H9 (cell line): ENCODE measurements around the gene DCC. TPM values are rescaled to one million over a fixed set of nuclear protein-coding genes. Genes with fewer than 3 reads are reported as not detected.

Experiments
- DNase-seq: peaks from one replicate; pipeline ENCODE4 v3.0.0-alpha.2; 2017
- H2AFZ ChIP-seq: one replicate; pipeline ENCODE4 v1.6.1; 2013; ENCODE audit warnings: mild to moderate bottlenecking, low read length, control low read depth, moderate library complexity
- H2AK5ac ChIP-seq: 2 replicates; pipeline ENCODE4 v1.6.1; 2013; ENCODE audit warnings: low read length, control low read depth, mixed read lengths; ENCODE audit not compliant: insufficient read length
- H2BK120ac ChIP-seq: one replicate; pipeline ENCODE4 v1.6.1; 2013; ENCODE audit warnings: low read depth, mild to moderate bottlenecking, low read length, control low read depth, inconsistent platforms; ENCODE audit not compliant: poor library complexity, severe bottlenecking
- H2BK12ac ChIP-seq: 2 replicates; pipeline ENCODE4 v1.6.1; 2013; ENCODE audit warnings: low read length, control low read depth, mixed read lengths, low read depth; ENCODE audit not compliant: insufficient read length
- H2BK15ac ChIP-seq: 2 replicates; pipeline ENCODE4 v1.6.1; 2013; ENCODE audit warnings: low read depth, low read length, control low read depth
- H2BK20ac ChIP-seq: one replicate; pipeline ENCODE4 v1.6.1; 2013; ENCODE audit warnings: low read depth, mild to moderate bottlenecking, low read length, control low read depth, inconsistent platforms; ENCODE audit not compliant: poor library complexity, severe bottlenecking
- H2BK5ac ChIP-seq: 2 replicates; pipeline ENCODE4 v1.6.1; 2013; ENCODE audit warnings: low read length, control low read depth, mixed read lengths; ENCODE audit not compliant: insufficient read length
- H3K14ac ChIP-seq: 2 replicates; pipeline ENCODE4 v1.6.1; 2013; ENCODE audit warnings: low read length, control low read depth; ENCODE audit not compliant: insufficient read depth
- H3K18ac ChIP-seq: 2 replicates; pipeline ENCODE4 v1.6.1; 2013; ENCODE audit warnings: low read depth, mild to moderate bottlenecking, mixed read lengths, low read length, control low read depth; ENCODE audit not compliant: insufficient read length
- H3K23ac ChIP-seq: 2 replicates; pipeline ENCODE4 v1.6.1; 2013; ENCODE audit warnings: low read length, control low read depth, mixed read lengths, low read depth; ENCODE audit not compliant: insufficient read length
- H3K23me2 ChIP-seq: 2 replicates; pipeline ENCODE4 v1.6.1; 2013; ENCODE audit warnings: low read depth, mild to moderate bottlenecking, mixed read lengths, low read length, control low read depth; ENCODE audit not compliant: insufficient read length, poor library complexity, severe bottlenecking
- H3K27ac ChIP-seq: 2 replicates; pipeline ENCODE4 v1.5.1; 2013; ENCODE audit warnings: low read length, control low read depth, mixed read lengths, low read depth; ENCODE audit not compliant: insufficient read length
- H3K27me3 ChIP-seq: 2 replicates; pipeline ENCODE4 v1.6.1; 2013; ENCODE audit warnings: low read length, control low read depth, inconsistent platforms; ENCODE audit not compliant: insufficient read depth
- H3K4ac ChIP-seq: 2 replicates; pipeline ENCODE4 v1.6.1; 2013; ENCODE audit warnings: low read depth, mild to moderate bottlenecking, control low read depth, inconsistent platforms, low read length, moderate library complexity
- H3K4me1 ChIP-seq: 2 replicates; pipeline ENCODE4 v1.6.1; 2013; ENCODE audit warnings: low read length, control low read depth, inconsistent platforms; ENCODE audit not compliant: insufficient read depth
- H3K4me2 ChIP-seq: 2 replicates; pipeline ENCODE4 v1.6.1; 2013; ENCODE audit warnings: low read length, control low read depth, mixed read lengths; ENCODE audit not compliant: insufficient read length, insufficient read depth
- H3K56ac ChIP-seq: 2 replicates; pipeline ENCODE4 v1.6.1; 2013; ENCODE audit warnings: low read depth, mild to moderate bottlenecking, mixed read lengths, low read length, control low read depth; ENCODE audit not compliant: insufficient read length
- H3K79me1 ChIP-seq: 2 replicates; pipeline ENCODE4 v1.6.1; 2013; ENCODE audit warnings: low read depth, mild to moderate bottlenecking, moderate library complexity, low read length, control low read depth, inconsistent platforms; ENCODE audit not compliant: insufficient read depth, poor library complexity, severe bottlenecking
- H3K79me2 ChIP-seq: 2 replicates; pipeline ENCODE4 v1.6.1; 2013; ENCODE audit warnings: low read length, control low read depth, inconsistent platforms; ENCODE audit not compliant: insufficient read depth
- H3K9ac ChIP-seq: 2 replicates; pipeline ENCODE4 v1.6.1; 2013; ENCODE audit warnings: low read length, control low read depth, mixed read lengths; ENCODE audit not compliant: insufficient read length; ENCODE audit errors: extremely low read depth
- H3K9me3 ChIP-seq: one replicate; pipeline ENCODE4 v1.6.1; 2013; ENCODE audit warnings: low read depth, low read length, inconsistent platforms; ENCODE audit not compliant: control insufficient read depth
- H3T11ph ChIP-seq: one replicate; pipeline ENCODE4 v1.6.1; 2013; ENCODE audit warnings: mild to moderate bottlenecking, low read length, control low read depth, inconsistent platforms
- H4K20me1 ChIP-seq: one replicate; pipeline ENCODE4 v1.6.1; 2013; ENCODE audit not compliant: control insufficient read depth, insufficient read length, insufficient read depth
- H4K5ac ChIP-seq: 2 replicates; pipeline ENCODE4 v1.6.1; 2013; ENCODE audit warnings: low read depth, mild to moderate bottlenecking, mixed read lengths, low read length, control low read depth; ENCODE audit not compliant: insufficient read length
- H4K8ac ChIP-seq: replicated peaks from 2 replicates; pipeline ENCODE4 v1.6.1; 2013; ENCODE audit warnings: low read length, control low read depth, mixed read lengths, low read depth; ENCODE audit not compliant: insufficient read length
- H4K91ac ChIP-seq: 2 replicates; pipeline ENCODE4 v1.6.1; 2013; ENCODE audit warnings: low read depth, mild to moderate bottlenecking, moderate library complexity, mixed read lengths, low read length, control low read depth; ENCODE audit not compliant: insufficient read length
- H3K27ac Mint-ChIP-seq, 3 experiments: 2 replicates in 2 of 3; 3 replicates in 1 of 3; pipeline ENCODE4 v1.8.0; 2020 to 2021; ENCODE audit warnings: mixed read lengths in 3 of 3, mild to moderate bottlenecking in 1 of 3, moderate library complexity in 1 of 3
- H3K27me3 Mint-ChIP-seq: 2 replicates; pipeline ENCODE4 v1.8.0; 2021; ENCODE audit warnings: low read depth, mild to moderate bottlenecking, moderate library complexity, mixed read lengths
- H3K36me3 Mint-ChIP-seq, 3 experiments: 2 replicates in 2 of 3; 3 replicates in 1 of 3; pipeline ENCODE4 v1.8.0; 2020 to 2021; ENCODE audit warnings: low read depth in 3 of 3, mixed read lengths in 3 of 3; ENCODE audit not compliant: insufficient read depth in 1 of 3
- H3K4me1 Mint-ChIP-seq, 2 experiments: 2 replicates each; pipeline ENCODE4 v1.8.0; 2020; ENCODE audit warnings: mixed read lengths in 2 of 2
- H3K4me3 Mint-ChIP-seq, 2 experiments: 2 replicates in 1 of 2; 3 replicates in 1 of 2; pipeline ENCODE4 v1.8.0; 2020 to 2021; ENCODE audit warnings: mild to moderate bottlenecking in 2 of 2, mixed read lengths in 2 of 2, moderate library complexity in 1 of 2
- H3K9me3 Mint-ChIP-seq, 2 experiments: 2 replicates in 1 of 2; 3 replicates in 1 of 2; pipeline ENCODE4 v1.8.0; 2020; ENCODE audit warnings: mild to moderate bottlenecking in 2 of 2, mixed read lengths in 2 of 2, moderate library complexity in 1 of 2
- CTCF ChIP-seq: fragments of 200-600 bp; sonication (generic); conservative IDR thresholded peaks from 3 replicates; pipeline ENCODE4 v1.8.0; 2021; ENCODE audit warnings: antibody characterized with exemption, mild to moderate bottlenecking
- WGBS: extraction: QIAGEN DNeasy Blood & Tissue Kit; methylation state at CpG from one replicate; pipeline ENCODE4 v1.1.7; 2013; ENCODE audit warnings: missing lambda C conversion rate, low lambda C conversion rate, mixed read lengths; ENCODE audit not compliant: insufficient read length; ENCODE audit errors: extremely low coverage; 5-methylcytosine and 5-hydroxymethylcytosine counted together
- total RNA-seq: library from RNA; stranded (reverse); gene quantifications from 2 replicates; pipeline ENCODE4 v1.2.1, GENCODE V29; 2021

DCC gene
- total RNA-seq, 1 experiment from 2014 or later = 0.35 TPM

DNA sequence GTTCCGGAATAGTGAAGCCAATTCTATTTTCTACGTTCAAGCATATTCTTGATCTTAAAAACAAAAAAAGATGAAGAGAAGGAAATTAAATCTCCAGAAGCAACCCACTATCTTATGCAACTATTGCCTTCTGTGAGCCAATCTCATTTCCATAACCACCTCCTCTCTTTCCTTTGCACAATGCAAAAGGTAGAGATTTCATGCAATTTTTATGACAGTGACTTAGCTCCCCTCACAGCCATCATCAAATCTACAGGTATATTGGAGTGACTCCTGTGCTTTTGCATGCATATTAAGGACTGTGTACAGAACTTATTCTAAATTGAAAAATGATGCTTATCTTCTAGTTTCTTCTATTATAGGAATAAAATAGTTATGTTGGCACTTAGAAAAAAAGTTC, 191.8 kb downstream of the DCC start:
- Histone ChIP-seq H3K56ac (no peak overlapping the region), H3K14ac (no peak overlapping the region), H3K27ac (no peak overlapping the region), H2BK15ac (no peak overlapping the region), H3K4ac (no peak overlapping the region), H3K23ac (no peak overlapping the region), H3K27me3 (no peaks in the 10 kb centered on the region), H3K79me1 (no peaks in the 10 kb centered on the region), H2BK5ac (no peak overlapping the region), H4K20me1 (no peaks in the 10 kb centered on the region), H4K5ac (no peak overlapping the region), H4K8ac (no peak overlapping the region), H2AFZ (no peak overlapping the region), H3K79me2 (no peaks in the 10 kb centered on the region), H3K9ac (no peak overlapping the region), H3K9me3 (no peaks in the 10 kb centered on the region), H3K4me1 (no peaks in the 10 kb centered on the region), H4K91ac (no peak overlapping the region), H3K4me2 (no peak overlapping the region), H3K18ac (no peak overlapping the region), H3K23me2 (no peaks in the 10 kb centered on the region), H2BK20ac (no peak overlapping the region), H2BK120ac (no peak overlapping the region), H2BK12ac (no peak overlapping the region), H3T11ph (no peak overlapping the region), H2AK5ac (no peak overlapping the region)
- Mint-ChIP-seq H3K27me3 (no peaks in the 10 kb centered on the region), H3K4me3 (no peak overlapping the region), H3K4me1 (no peaks in the 10 kb centered on the region), H3K9me3 (no peaks in the 10 kb centered on the region), H3K36me3 (no peaks in the 10 kb centered on the region), H3K27ac (no peak overlapping the region)
- WGBS = no CpG with 5 or more reads among the region's 2 CpGs
- TF ChIP-seq CTCF = no peak
- no peak for DNase-seq
